IMR-90 (cell line): ENCODE results near the gene PALB2. TPM values are rescaled to one million over a fixed set of nuclear protein-coding genes. Genes with fewer than 3 reads are reported as not detected.
"Not testable (repeated sequence)": the region's sequence is repeated elsewhere in the genome, so short reads cannot be mapped to it uniquely, and the experiment has no call there.

ENCODE experiments used
- ATAC-seq: fragments of 200-7000 bp; cut with Tn5 transposase; 2 replicates; pipeline ENCODE4 v1.9.1; 2020; ENCODE audit warnings: low read depth, mild to moderate bottlenecking, moderate library complexity
- BruUV-seq: library from RNA; stranded (reverse); fragments of 400-500 nt; replicated peaks from 2 replicates; lab custom pipeline; 2021; lab: Mats Ljungman, UMichigan
- CTCF ChIA-PET: fragments of 300-600 bp; formaldehyde crosslinking; extraction: SDS; loops from one replicate; lab custom pipeline; 2021; ENCODE audit warnings: antibody characterized with exemption; lab: Yijun Ruan, JAX
- POLR2A ChIA-PET: fragments of 300-600 bp; sonication (Branson Sonifier 250); formaldehyde crosslinking; loops from one replicate; lab custom pipeline; 2022; ENCODE audit warnings: antibody characterized with exemption; ENCODE audit not compliant: unreplicated experiment; lab: Charles Lee
- DNase-seq: peaks from one replicate; pipeline ENCODE4 v3.0.0; 2013
- H2AFZ ChIP-seq: replicated peaks from 2 replicates; pipeline ENCODE3; 2013; ENCODE audit warnings: low read length, mild to moderate bottlenecking; ENCODE audit not compliant: poor library complexity
- H2AK5ac ChIP-seq: 2 replicates; pipeline ENCODE4 v1.6.1; 2013; ENCODE audit warnings: low read depth, low read length, inconsistent platforms
- H2AK9ac ChIP-seq: replicated peaks from 2 replicates; pipeline ENCODE3; 2013; ENCODE audit warnings: mild to moderate bottlenecking, low read depth, low read length, moderate library complexity; ENCODE audit not compliant: poor library complexity
- H2BK120ac ChIP-seq: 2 replicates; pipeline ENCODE4 v1.6.1; 2013; ENCODE audit warnings: low read depth, low read length, inconsistent platforms
- H2BK15ac ChIP-seq: 3 replicates; pipeline ENCODE4 v1.6.1; 2013; ENCODE audit warnings: low read depth, low read length, inconsistent platforms
- H2BK20ac ChIP-seq: 2 replicates; pipeline ENCODE4 v1.6.1; 2013; ENCODE audit warnings: low read depth, mild to moderate bottlenecking, inconsistent platforms, low read length, moderate library complexity
- H2BK5ac ChIP-seq: 2 replicates; pipeline ENCODE4 v1.6.1; 2013; ENCODE audit warnings: mild to moderate bottlenecking, low read depth, low read length, inconsistent platforms; ENCODE audit not compliant: poor library complexity, severe bottlenecking
- H3K14ac ChIP-seq: replicated peaks from 2 replicates; pipeline ENCODE4 v1.6.1; 2013; ENCODE audit warnings: low read depth, low read length, inconsistent platforms
- H3K18ac ChIP-seq: 2 replicates; pipeline ENCODE4 v1.6.1; 2013; ENCODE audit warnings: low read depth, low read length, control low read depth
- H3K23ac ChIP-seq: 2 replicates; pipeline ENCODE4 v1.6.1; 2013; ENCODE audit warnings: low read depth, low read length, inconsistent platforms
- H3K27ac ChIP-seq: 2 replicates; pipeline ENCODE4 v1.5.1; 2013; ENCODE audit warnings: mild to moderate bottlenecking, control low read depth, low read length; ENCODE audit not compliant: insufficient read depth
- H3K27me3 ChIP-seq: 2 replicates; pipeline ENCODE4 v1.6.1; 2013; ENCODE audit warnings: low read length; ENCODE audit not compliant: control insufficient read depth, insufficient read depth
- H3K36me3 ChIP-seq: 2 replicates; pipeline ENCODE4 v1.6.1; 2013; ENCODE audit warnings: low read length, mixed read lengths; ENCODE audit not compliant: control insufficient read depth, insufficient read depth
- H3K4ac ChIP-seq: 2 replicates; pipeline ENCODE4 v1.6.1; 2013; ENCODE audit warnings: low read depth, low read length, inconsistent platforms
- H3K4me1 ChIP-seq: 2 replicates; pipeline ENCODE4 v1.6.1; 2013; ENCODE audit warnings: low read length, mixed read lengths; ENCODE audit not compliant: control insufficient read depth, insufficient read depth
- H3K4me2 ChIP-seq: 2 replicates; pipeline ENCODE4 v1.6.1; 2013; ENCODE audit warnings: low read depth, mild to moderate bottlenecking, control low read depth, low read length, moderate library complexity
- H3K4me3 ChIP-seq: 2 replicates; pipeline ENCODE4 v1.5.1; 2013; ENCODE audit warnings: low read depth, mild to moderate bottlenecking, control low read depth, low read length, moderate library complexity; ENCODE audit not compliant: insufficient read depth
- H3K56ac ChIP-seq: 2 replicates; pipeline ENCODE4 v1.6.1; 2013; ENCODE audit warnings: low read length, inconsistent platforms; ENCODE audit not compliant: insufficient read depth; ENCODE audit errors: extremely low read depth
- H3K79me1 ChIP-seq, 2 experiments: 2 replicates each; pipeline ENCODE4 v1.6.1; 2013; ENCODE audit warnings: low read length in 2 of 2, inconsistent platforms in 1 of 2, low read depth in 1 of 2
- H3K9ac ChIP-seq: 2 replicates; pipeline ENCODE4 v1.6.1; 2013; ENCODE audit warnings: low read depth, low read length, control low read depth
- H3K9me1 ChIP-seq: 2 replicates; pipeline ENCODE4 v1.6.1; 2013; ENCODE audit warnings: low read length, inconsistent platforms; ENCODE audit not compliant: insufficient read depth
- H3K9me3 ChIP-seq: 2 replicates; pipeline ENCODE4 v1.6.1; 2013; ENCODE audit warnings: low read length; ENCODE audit not compliant: control insufficient read depth, insufficient read depth
- H4K20me1 ChIP-seq: 2 replicates; pipeline ENCODE4 v1.6.1; 2013; ENCODE audit warnings: low read length, inconsistent platforms; ENCODE audit not compliant: insufficient read depth
- H4K5ac ChIP-seq: 2 replicates; pipeline ENCODE4 v1.6.1; 2013; ENCODE audit warnings: mild to moderate bottlenecking, low read depth, low read length, control low read depth
- H4K8ac ChIP-seq, 2 experiments: 2 replicates each; pipeline ENCODE4 v1.6.1; 2013; ENCODE audit warnings: low read depth in 2 of 2, low read length in 2 of 2, control low read depth in 1 of 2, inconsistent platforms in 1 of 2
- H4K91ac ChIP-seq: 2 replicates; pipeline ENCODE4 v1.6.1; 2013; ENCODE audit warnings: low read depth, low read length, inconsistent platforms; ENCODE audit not compliant: insufficient read depth
- MAFK ChIP-seq: IDR thresholded peaks from 2 replicates; pipeline ENCODE4 v1.6.1; 2012; ENCODE audit warnings: low read depth, low read length, improper control_type of control experiment
- RCOR1 ChIP-seq: IDR thresholded peaks from 2 replicates; pipeline ENCODE4 v1.6.1; 2012; ENCODE audit warnings: mild to moderate bottlenecking, low read length, improper control_type of control experiment; ENCODE audit not compliant: insufficient replicate concordance
- WGBS, 2 experiments: methylation state at CpG; one replicate each; pipeline versions ENCODE4 v1.1.5 to v1.1.7; 2013; ENCODE audit warnings: missing lambda C conversion rate in 2 of 2; ENCODE audit not compliant: insufficient read length in 1 of 2; ENCODE audit errors: extremely low coverage in 2 of 2; 5-methylcytosine and 5-hydroxymethylcytosine counted together
- dilution Hi-C: fragments of 300-500 bp; cut with HindIII; formaldehyde crosslinking; loops from one replicate; pipeline ENCODE4 v1.14.3; 2018; ENCODE audit warnings: low sequenced_read_pairs; ENCODE audit not compliant: unreplicated experiment
- in situ Hi-C: fragments of 300-500 bp; cut with MboI; formaldehyde crosslinking; loops from 3 replicates; pipeline ENCODE4 v1.14.3; 2019; ENCODE audit warnings: low sequenced_read_pairs, inconsistent platforms, mixed read lengths
- intact Hi-C: fragments of 100-400 bp; cut with micrococcal nuclease; formaldehyde crosslinking; loops from 2 replicates; pipeline ENCODE4 v1.10.0; 2022
- polyA plus RNA-seq, 3 experiments: library from polyadenylated mRNA; depleted of rRNA; stranded (reverse); fragments of >200 nt; gene quantifications; 2 replicates each; pipeline ENCODE4 v1.2.3, GENCODE V29; 2012; ENCODE audit warnings: low replicate concordance in 1 of 3
- total RNA-seq: library from RNA; depleted of rRNA; stranded (reverse); fragments of >200 nt; gene quantifications from 2 replicates; pipeline ENCODE4 v1.2.3, GENCODE V29; 2012

Gene PALB2
- total and polyA plus RNA-seq, 2 of the 4 experiments (the other 2 are of a cell fraction), result 4.1 to 8.6 TPM

DNA sequence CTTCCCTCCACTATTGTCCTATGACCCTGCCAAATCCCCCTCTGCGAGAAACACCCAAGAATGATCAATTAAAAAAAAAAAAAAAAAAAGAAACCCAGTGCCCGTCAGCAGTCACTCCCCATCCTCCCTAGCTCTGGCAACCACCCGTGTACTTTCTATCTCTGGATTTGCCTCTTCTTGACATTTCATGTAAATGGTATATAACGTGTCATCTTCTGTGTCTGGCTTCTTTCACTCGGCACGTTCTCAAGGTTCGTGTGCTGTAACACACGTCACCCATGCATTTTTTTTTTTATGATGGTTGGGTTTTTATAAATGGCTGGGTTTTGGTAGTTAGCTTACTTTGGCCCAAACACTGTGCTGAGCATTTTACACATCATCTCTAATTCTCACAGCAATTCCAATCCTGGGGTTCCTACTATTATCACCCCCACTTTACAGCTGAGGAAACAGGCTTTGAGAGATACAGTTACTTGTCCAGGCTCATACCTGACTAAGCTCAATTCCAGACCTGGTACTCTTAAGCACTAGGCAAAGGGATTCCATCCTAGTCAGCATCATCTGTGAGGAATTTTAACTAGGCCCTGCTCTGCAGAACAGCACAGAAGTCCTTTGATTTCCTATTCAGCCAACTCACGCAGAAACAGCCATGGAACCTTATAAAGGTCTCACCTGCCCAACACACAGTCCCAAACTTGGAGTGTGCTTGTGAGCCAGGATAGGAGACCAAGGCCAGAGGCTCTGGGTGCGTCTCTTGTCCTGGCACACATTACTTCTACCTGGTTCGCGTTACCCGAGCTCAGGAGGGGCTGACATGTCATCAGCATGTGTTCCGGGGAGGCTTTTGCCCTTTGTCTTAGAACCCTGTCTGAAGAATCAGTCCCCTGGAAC lies 56.7 kb downstream of the PALB2 start:
- peaks cover 40% of the 10 kb centered on the region for H3K36me3 ChIP-seq
- in situ Hi-C loops, result no loop called here

DNA sequence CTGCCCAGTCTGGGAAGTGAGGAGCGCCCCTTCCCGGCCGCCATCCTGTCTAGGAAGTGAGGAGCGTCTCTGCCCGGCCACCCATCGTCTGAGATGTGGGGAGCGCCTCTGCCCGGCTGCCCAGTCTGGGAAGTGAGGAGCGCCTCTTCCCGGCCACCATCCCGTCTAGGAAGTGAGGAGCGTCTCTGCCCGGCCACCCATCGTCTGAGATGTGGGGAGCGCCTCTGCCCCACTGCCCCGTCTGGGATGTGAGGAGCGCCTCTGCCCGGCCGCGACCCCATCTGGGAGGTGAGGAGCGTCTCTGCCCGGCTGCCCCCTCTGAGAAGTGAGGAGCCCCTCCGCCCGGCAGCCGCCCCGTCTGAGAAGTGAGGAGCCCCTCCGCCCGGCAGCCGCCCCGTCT lies 57.8 kb downstream of the PALB2 start:
- ATAC-seq, H4K20me1 ChIP-seq, H3K4ac ChIP-seq, H3K14ac ChIP-seq, H3K23ac ChIP-seq, H3K9me3 ChIP-seq, H3K4me2 ChIP-seq, H2AK9ac ChIP-seq, POLR2A ChIA-PET, BruUV-seq, CTCF ChIA-PET, H3K9me1 ChIP-seq, H3K4me1 ChIP-seq, H2BK20ac ChIP-seq, DNase-seq, H2BK5ac ChIP-seq, H4K91ac ChIP-seq, H3K27ac ChIP-seq, H2AK5ac ChIP-seq, intact Hi-C loops, H4K8ac ChIP-seq, H2BK120ac ChIP-seq, H4K5ac ChIP-seq, H2BK15ac ChIP-seq, H3K27me3 ChIP-seq, H3K9ac ChIP-seq, dilution Hi-C loops, H3K56ac ChIP-seq, H2AFZ ChIP-seq, in situ Hi-C loops, H3K18ac ChIP-seq, H3K4me3 ChIP-seq: not testable (repeated sequence)
- Histone ChIP-seq H3K36me3 (peaks cover 40% of the 10 kb centered on the region), H3K79me1 (peaks cover 17 to 38% of the 10 kb centered on the region in 2 experiments)
- no CpG with 5 or more reads among the region's 30 CpGs for WGBS, 2 experiments

More for the DNA sequence above, 56.7 kb downstream of the PALB2 start:
- no peak overlapping the region for H3K27ac ChIP-seq
- no peaks in the 10 kb centered on the region; the same call in 1 of the 2 replicates for H4K20me1 ChIP-seq
- peak overlapping the region; percentile 42 for H2AK9ac ChIP-seq
- BruUV-seq, result no TSS peak
- H3K4ac ChIP-seq, result no peak overlapping the region
- H2BK20ac ChIP-seq, result no peak overlapping the region
- no peak overlapping the region for H2BK15ac ChIP-seq
- H2AK5ac ChIP-seq, result no peak overlapping the region
- ChIA-PET CTCF (no interaction called here), POLR2A (no interaction called here)
- no peak overlapping the region for H4K91ac ChIP-seq
- no peak overlapping the region for H3K4me2 ChIP-seq
- H4K5ac ChIP-seq, result no peak overlapping the region
- H3K27me3 ChIP-seq, result no peaks in the 10 kb centered on the region
- H3K9me1 ChIP-seq, result peaks cover 5% of the 10 kb centered on the region
- H2BK5ac ChIP-seq, result no peak overlapping the region
- intact Hi-C loops (no loop called here), dilution Hi-C loops (no loop called here)
- H2AFZ ChIP-seq, result no peak overlapping the region
- no CpG with 5 or more reads among the region's 14 CpGs for WGBS, 2 experiments
- peaks cover 6% of the 10 kb centered on the region; the same call in 1 of the 2 replicates for H3K4me1 ChIP-seq
- no peak overlapping the region for H3K18ac ChIP-seq
- H3K23ac ChIP-seq, result no peak overlapping the region
- peaks cover 23 to 48% of the 10 kb centered on the region in 2 experiments for H3K79me1 ChIP-seq
- no peak overlapping the region for H3K14ac ChIP-seq
- no peaks in the 10 kb centered on the region for H3K9me3 ChIP-seq
- no peak overlapping the region for H4K8ac ChIP-seq
- ATAC-seq, result no peak
- H3K56ac ChIP-seq, result no peak overlapping the region
- H3K9ac ChIP-seq, result no peak overlapping the region
- H2BK120ac ChIP-seq, result no peak overlapping the region
- no peak for TF ChIP-seq RCOR1
- peak; percentile 21; the same call in 1 of the 2 replicates for TF ChIP-seq MAFK
- DNase-seq, result peak; percentile 38
- H3K4me3 ChIP-seq, result no peak overlapping the region
